ENCODE results near the gene KCNMA1.

DNA sequence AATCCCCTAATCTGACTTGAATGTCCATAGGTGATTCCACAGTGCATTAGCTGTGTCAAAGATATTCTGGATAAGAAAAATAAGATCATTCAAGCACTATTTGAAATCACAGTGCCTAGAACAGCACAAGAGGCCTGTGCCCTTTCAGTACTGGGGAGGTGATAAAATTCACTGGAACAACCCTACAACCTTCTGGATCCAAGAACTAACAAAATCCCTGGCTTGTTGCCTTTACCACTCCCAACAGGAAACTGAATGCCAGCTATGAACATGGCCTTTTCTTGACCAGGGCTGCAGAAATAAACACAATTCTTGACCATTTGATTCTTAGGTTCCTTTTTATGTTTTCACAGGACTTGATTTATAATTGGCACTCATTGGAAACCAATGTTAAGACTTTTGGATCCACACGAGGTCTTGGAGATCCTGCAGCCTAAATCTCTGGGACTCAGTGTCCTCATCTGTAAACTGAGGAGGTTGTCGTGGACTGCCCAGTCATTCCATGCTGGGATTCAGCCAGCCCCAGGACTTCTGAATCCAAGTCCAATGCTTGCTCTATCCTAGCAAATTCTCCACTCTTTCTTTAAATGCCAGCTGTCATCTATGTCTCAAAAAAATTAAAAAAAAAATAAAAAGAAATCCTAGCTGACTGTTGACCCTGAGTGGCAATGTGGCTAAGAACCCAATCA is 624.7 kb downstream of the KCNMA1 start:
- TF ChIP-seq, protein P1, sequence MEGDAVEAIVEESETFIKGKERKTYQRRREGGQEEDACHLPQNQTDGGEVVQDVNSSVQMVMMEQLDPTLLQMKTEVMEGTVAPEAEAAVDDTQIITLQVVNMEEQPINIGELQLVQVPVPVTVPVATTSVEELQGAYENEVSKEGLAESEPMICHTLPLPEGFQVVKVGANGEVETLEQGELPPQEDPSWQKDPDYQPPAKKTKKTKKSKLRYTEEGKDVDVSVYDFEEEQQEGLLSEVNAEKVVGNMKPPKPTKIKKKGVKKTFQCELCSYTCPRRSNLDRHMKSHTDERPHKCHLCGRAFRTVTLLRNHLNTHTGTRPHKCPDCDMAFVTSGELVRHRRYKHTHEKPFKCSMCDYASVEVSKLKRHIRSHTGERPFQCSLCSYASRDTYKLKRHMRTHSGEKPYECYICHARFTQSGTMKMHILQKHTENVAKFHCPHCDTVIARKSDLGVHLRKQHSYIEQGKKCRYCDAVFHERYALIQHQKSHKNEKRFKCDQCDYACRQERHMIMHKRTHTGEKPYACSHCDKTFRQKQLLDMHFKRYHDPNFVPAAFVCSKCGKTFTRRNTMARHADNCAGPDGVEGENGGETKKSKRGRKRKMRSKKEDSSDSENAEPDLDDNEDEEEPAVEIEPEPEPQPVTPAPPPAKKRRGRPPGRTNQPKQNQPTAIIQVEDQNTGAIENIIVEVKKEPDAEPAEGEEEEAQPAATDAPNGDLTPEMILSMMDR (IDR thresholded peaks at IDR 0.05): no peak
- TF ChIP-seq ZFX (IDR thresholded peaks at IDR 0.05; ENCODE audit: borderline replicate concordance): no peak

Measured in 22Rv1 (cell line).